Stimulated activated CD8-positive, alpha-beta memory T cell treated with anti-CD3 and anti-CD28 coated beads, Interleukin-2, amount 100 ng/mL, for 48 hours (primary cell): ENCODE measurements around the gene UNC93B1.

Experiments
- DNase-seq, 2 donors: peaks; one replicate each; pipeline ENCODE4 v3.0.0-alpha.2; 2020; ENCODE audit warnings: low read depth in 2 of 2

The UNC93B1 gene

DNA sequence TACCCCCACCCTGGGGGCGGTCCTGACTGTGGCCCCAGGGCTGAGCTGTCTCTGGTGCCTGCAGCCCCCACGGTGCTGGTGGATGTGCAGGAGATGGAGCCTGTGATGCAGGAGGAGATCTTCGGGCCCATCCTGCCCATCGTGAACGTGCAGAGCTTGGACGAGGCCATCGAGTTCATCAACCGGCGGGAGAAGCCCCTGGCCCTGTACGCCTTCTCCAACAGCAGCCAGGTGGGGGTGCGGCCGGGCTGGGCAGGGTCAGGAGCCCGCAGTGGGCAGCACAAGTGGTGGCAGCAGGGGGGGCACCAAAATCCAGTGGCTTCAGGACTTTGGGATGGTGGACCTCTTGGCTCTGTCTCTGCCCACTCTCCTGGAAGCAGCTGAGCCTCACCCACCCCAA is 18.6 kb upstream of the UNC93B1 start:
- DNase-seq, result no peak

DNA sequence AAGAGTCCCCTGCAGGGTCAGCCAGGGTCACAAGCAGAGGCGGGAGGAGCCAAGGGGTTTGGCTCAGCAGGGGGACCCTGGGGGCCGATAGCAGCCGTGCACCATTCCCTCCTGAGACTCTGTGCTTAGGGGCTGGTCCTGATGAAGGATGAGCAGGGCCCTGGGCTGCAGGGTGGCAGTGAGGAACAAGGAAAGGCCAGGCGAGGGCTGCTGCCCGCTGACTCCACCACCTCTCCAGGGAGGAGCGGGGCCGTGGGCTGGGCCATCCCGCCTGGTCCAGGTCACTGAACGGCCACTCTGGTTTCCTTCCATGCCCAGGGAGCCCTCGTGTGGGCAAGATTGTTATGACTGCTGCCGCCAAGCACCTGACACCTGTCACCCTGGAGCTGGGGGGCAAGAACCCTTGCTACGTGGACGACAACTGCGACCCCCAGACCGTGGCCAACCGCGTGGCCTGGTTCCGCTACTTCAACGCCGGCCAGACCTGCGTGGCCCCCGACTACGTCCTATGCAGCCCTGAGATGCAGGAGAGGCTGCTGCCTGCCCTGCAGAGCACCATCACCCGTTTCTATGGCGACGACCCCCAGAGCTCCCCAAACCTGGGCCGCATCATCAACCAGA is 17.4 kb upstream of the UNC93B1 start:
- DNase-seq, result no peak

DNA sequence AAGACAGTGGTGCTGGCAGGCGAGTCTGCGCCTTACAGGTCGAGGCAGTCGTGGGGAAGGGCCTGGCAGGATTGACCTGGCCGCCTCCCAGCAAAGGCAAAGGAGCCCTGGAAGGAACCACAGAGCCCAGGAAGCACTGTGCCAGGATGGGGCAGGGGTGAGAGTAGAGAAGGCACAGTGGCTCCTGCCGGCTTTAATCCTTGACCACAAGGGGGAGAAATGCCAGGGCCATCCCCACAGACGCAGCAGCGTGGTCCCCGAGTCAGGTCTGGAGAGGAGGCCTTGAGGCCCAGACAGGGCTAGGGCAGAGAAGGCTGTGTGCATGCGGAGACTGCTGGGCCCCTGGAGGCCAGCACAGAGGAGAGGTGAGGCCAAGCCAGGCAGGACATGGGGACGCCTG is 16.7 kb upstream of the UNC93B1 start:
- no peak for DNase-seq

DNA sequence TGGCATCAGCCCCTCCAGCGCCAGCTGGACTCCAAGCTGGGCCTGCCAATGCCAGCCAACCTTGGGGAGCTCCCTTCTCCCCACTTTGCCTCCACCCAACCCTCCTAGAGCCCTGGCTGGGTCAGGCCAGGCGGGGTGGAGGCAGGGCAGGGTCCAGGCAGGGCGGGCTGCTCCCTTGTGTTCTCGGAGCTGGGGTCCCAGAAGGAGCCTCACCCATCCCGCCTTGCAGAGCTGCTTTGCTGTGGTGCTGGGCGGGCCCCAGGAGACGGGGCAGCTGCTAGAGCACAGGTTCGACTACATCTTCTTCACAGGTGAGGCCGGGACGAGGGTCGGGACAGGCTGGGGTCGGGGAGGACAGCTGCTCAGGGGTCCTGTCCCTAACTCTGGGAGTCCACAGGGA is 15.6 kb upstream of the UNC93B1 start:
- DNase-seq, result no peak

DNA sequence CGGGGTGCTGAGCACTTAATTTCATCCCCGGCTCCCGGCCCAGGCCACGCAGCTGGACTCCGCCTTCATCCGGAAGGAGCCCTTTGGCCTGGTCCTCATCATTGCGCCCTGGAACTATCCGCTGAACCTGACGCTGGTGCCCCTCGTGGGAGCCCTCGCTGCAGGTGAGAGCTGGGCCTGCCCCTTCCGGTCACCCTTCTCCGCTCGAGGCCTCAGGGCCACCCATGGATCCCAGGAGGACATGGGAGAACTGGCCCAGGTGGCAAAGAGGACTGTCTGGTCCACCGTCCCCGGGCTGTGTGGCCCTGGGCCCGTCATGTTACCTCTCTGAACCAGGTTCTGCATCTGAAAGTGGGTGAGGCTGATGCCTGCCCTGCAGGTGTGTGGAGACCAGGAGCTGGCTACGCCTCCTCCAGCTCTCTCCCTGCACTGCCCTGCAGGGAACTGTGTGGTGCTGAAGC is 14.9 kb upstream of the UNC93B1 start:
- DNase-seq, result no peak

DNA sequence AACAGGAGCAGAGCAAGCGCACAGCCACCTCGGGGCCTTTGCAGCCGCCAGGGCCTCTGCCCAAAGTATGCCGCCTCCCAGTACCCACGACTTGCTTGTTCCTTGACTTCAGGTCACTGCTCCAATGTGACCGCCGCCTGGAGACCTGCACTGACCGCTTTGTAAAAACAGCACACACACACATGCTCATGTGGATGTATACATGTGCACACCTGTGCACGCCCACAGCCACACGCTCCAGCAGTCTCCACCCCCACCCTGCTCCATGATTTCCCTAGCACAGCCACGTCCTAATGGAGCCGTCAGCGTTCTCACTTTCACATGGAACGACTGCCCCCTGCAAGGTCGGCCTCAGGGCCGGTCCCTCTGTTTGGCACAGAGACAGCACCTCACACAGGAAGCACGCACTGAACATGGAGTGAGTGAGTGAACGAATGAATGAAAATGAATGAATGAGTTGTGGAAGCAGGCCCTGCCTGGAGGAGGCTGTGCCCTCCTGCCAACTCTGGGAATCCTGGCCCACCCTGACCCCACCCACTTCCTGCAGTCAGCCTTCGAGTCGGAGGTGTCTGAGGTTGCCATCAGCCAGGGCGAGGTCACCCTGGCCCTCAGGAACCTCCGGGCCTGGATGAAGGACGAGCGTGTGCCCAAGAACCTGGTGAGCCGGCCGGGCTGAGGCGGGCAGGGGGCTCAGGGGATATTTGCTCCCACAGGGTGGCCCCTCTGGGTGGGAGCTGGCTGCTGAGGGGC is 14.3 kb upstream of the UNC93B1 start:
- DNase-seq, result no peak

DNA sequence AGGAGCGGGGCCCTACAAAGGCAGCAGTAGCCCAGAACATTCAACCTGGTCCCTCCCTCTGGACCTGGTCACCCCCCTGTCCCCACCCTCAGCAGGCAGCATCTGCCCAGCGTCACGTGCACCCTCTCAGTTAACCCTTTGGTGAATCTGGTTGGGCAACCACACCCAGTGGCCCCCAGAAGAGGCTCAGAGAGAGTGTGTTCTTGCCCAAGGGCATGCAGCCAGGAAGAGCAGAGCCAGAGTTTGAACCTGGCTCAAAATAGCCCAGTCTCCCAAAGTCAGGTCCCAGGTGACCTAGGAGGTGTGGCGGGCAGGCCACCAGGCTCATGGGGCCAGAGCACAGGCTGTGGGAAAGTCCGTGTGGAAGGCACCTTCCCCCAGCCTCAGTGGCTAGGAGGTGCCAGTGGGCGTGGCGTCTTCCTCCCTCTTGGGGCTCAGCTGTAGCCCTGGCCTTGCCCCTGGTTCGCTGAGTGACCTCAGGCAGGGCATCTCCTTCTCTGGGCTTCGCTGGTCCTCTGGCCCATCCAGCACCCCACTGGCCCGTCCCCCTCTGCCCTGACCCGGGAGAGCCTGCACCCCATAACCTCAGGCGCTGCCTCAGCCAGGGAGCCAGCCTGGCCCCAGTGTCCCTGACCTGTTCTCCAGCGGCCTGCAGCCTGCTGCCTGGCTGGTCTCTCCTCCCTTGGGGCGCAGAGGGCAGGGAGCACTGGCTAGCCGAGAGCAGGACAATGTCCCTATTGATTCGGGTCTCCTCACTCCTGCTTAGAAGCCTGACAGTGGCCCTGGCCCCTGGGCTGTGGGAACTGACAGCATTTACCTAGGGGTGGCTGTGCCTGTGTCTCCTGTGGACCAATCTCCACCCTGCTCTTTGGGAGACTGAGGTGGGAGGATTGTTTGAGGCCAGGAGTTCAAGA is 13.3 kb upstream of the UNC93B1 start:
- no peak for DNase-seq

DNA sequence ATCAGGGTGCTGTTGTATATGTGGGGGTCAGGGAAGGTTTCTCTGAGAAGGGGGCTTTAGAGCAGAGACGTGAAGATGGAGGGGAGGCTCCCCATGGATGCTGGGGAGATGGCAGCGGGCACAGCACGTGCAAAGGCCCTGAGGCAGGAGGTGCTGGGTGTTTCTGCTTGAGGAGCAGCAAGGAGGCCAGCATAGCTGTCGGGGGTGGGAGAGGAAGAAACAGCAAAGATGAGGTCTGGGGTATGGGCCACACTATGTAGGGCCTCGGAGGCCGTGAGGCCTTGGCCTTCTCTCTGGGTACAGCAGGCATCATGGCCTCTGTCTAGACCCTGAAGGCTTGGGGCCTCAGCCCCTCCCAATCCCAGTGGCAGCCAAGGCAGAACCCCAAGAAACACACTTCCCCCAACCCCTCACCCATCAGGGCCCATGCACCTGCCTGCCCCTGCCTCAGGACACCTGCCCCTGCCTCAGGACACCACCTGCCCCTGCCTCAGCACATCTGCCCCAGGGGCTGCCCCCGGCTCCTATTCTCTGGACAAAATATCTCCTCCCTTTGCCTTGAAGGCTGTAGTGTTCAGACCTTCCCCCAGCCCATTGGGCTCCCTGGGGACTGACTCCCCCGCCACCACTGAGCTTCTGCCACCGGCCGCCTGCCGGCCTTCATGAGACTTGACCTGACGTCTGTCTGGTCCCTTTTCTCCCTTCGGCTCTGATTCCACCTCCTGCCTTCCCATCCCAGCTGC is 12.4 kb upstream of the UNC93B1 start:
- DNase-seq, result no peak

DNA sequence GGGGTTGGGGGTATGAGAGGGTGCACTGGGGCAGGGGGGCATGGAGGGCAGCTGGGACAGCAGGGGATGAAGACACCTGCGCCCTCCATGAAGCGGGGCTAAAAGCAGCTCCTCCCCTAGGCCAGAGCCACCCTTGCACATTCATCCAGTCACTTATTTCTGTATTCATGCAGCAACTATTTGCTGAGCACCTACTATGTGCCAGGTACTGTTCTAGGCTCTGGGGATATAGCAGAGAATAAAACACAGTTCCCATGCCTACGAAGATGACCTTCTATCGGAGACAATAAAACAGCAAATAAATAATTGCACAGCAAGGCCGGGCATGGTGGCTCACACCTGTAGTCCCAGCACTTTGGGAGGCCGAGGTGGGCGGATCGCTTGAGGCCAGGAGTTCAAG is 11.6 kb upstream of the UNC93B1 start:
- DNase-seq, result no peak

DNA sequence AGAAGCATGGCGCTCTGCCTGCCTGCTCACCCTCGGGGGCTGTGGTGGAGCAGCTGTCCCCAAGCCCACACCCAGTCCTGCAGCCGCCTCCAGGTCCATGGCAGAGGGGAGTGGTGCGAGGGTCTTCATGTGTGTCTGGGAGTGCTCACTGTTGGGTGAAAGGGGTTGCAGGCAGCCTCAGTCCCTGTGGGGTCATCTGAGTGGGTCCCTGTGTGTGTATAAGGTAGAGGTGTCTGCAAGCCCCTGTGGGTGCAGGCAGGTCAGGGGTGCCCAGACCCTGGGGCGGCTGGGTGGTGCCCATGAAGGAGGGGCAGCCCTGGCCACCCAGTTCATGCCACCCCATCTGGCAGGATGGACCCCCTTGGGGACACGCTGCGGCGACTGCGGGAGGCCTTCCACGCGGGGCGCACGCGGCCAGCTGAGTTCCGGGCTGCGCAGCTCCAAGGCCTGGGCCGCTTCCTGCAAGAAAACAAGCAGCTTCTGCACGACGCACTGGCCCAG is 11.1 kb upstream of the UNC93B1 start:
- no peak for DNase-seq

DNA sequence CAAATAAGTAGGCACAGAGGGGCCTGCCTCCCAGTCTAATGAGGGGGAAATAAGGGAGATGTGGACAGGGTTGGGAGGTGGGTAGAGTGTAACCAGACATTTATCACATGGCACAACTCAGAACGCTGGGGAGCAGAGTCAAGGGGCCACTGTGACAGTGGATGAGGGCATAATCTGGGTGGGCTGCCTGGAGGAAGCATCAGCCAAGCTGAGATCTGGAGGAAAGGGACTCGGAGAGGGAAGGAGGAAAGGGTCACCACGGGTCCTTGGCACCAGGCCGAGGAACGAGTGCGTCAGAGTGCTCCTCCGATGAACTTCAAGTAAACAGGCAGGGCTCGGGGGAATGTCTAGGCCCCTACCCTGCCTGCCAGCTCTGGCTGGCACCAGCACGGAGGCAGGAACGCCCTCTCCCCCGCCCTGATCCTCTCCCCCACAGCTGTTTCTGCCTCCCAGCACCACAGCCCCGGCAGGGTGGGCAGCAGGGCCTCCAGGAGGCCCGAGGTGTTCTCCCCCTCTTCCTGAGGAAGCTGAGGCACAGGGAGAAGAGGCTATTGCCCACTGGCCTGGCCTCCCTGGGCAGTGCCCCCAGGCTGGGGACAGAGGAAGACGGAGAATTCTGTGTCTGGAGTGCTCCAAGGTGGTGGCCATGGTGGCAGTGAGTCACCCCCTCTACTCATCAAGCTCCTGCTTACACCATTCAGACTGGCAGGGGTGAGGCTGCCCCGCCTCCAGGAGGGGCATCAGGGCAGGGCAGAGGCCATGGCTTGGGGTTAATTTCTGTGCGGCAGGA is 10.5 kb upstream of the UNC93B1 start:
- no peak for DNase-seq

DNA sequence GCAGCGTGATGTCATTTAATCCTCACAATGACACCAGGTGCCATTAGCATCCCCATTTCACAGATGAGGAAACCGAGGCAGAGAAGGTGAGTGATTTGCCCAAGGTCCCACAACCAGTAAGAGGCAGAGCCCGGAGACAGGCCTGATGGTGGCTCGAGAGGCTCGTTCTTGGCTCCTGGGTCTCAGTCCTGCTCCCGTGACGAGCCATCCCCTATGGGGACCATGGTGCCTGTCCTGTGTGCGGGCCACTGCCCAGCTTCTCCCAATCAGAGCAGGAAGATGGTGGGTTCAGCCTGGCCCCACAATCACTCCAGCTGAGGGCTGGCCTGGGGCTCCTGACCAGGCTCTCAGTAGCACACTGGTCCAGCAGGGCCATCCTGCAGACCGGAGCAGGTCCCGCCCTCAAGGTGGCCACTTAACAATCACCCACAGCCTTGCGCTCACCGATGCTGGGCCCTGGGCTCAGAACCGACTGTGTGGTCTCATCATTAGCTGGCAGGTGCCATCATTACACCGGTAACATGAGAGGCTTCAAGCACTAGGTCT is 9.8 kb upstream of the UNC93B1 start:
- DNase-seq, result no peak

DNA sequence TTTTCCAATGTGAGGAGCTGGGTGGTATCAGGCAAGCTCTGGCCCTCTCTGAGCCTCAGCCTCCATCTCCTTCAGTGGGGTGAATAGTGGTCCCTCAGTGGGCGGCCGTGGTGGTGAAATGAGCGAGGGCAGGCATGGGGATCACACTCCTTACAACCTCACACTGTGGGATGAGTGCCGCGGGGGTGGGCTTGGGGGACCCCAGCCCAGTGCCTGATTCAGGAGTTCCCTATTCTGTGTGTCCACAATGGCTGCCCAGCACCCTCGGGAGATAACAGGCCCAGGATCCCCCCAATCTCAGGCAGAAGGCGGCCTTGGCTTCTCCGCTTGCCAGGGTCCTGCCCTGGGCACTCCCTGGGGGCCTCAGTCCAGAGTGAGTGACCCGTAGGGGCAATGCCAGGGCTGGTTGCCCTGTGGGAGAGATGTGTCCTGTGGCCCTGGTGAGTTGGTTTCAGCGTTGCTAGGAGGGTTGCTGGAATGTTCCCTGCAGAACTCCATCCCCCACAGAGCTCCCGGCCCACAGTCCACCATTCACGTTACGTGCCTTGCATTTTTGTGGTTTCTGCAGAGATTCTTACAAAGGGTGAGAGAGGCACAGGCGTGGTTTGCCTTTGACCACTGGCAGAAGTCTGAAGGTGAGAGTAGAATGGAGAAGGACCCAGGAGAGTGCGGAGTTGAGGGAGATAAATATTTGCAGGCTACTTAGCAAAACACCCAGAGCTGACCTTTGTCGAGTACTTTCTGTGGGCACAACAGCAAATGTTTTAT is 9.1 kb upstream of the UNC93B1 start:
- no peak for DNase-seq

DNA sequence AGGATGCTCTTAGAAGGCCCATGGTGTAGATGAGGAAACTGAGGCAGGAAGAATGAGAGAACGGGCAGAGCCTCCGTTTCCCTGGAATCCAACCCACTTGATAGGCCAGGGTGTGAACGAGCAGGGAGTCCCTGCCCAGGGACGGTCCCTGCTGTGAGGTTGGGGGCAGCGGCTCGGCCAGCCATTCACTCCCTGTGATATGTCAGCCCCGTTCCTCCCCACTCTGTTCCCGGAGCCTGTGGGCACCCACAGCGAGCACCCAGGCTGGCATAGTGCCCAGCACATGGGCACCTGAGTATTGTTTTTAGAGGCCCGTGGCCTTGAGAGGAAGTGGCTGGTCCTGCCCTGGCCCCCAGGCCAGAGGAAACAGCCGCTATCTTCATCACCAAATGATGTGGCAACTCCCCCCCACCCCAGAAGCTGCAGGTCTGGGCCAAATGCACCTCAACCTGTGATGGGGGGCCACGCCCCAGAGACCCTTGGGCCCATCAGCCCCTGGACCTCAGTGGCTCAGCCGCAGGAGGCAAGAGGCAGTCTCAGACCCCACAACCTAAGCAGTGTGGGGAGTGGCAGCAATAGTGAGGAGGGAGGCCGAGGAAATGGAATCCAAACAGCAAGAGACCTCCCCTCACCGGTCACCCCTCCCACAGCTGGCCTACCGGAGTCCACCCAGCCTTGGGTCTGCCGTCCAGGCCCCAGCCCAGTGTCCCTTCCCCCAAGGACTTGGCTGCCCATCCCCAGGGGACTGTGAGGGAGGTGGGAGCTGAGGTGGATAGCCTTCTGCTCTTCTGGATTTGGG is 8.3 kb upstream of the UNC93B1 start:
- DNase-seq, result no peak

DNA sequence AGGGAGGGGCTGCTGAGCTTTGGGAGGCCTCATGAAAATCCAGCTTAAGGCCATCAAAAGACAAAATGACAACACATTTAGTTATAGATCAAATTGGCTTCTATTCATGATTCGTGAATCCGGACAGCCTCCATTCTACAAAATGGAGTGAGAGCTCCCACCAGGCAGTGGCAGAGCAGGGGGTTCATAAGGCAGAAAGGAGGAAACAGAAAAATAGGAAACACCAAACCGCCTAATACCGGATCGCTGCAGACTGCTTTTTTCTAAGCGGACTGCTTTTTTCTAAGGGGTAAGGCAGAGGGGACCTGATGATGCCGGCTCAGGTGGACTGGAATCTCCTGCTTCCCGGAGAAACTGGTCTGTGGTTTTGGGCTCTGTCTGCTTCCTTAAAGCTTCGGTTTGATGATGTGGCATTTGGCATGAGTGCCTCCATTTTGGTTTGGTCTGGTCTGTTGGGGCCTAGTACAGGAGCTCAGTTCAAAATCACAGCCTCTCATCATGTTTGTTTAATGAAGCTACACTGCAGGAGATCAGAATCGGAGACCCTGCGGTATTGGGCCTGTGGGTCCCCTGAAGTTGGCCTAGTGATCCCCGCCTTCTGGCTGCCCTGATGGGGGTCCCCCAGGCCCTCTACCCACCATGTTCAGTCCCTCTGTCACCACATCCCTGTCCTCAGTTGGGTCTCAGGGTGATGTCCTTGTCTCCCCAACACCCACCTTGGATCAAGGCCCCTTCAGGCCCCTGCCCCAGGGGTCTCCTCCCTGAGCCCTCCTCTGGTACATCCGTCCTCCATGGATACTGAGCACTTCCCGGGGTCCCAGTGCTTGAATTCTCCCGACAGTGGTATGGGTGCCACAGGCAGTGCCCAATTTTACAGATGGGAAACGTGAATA is 7.4 kb upstream of the UNC93B1 start:
- DNase-seq, result no peak

DNA sequence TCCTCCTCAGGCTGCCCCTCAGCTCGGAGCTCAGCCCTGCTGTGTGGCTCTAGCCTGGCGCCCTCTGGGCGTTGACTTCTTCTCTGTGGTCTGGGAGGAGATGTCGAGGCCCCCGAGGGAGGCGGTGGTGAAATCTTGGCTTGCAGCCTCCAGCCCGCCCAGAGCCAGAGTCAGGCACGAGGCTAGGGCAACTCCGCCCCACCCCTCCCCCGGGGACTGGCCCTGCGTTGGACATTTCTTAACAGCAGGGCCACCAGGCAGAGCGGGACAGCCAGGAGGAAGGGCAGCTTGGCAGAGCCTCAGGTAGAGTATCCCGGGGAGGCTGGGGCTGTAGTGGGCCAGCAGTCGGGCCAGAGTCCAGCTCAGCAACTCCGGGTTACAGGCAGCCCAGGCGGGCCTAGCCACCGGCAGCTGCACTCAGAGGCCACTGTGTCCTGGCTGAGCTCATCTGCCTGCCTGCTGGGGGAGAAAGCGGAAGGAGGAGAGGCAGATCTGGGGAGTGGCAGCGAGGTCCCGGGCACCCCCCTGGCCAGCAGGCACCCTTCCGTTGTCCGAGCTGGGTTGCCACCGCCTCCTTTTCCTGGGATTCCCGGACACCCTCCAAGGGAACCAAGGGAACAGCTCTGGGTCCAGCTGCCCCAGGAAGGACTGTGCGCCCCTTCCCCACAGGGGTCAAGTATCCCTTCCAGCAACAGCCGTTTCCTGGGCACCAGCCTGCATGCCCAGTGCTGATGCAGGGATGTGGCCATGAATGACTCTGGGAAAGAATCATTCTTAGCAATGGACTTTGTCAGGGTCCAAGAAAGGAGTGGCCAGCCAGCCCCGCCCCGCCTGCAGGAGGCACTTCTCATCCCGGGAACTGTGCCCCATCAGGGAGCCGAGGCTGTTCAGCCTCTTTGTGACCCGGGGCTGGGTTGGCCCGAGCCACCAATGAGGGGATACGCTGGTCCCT is 6.5 kb upstream of the UNC93B1 start, which contains the start of gene ALDH3B1:
Gene ALDH3B1, plus strand, starts transcription at position 238 of the 952 bp plus-strand sequence. CDS start 4,971 bp downstream, outside the sequence.
- no peak for DNase-seq
